LNCaP clone FGC (cell line): Measurements from ENCODE around the gene ARHGAP24.

Experiments
- DNase-seq: peaks from one replicate; pipeline ENCODE4 v3.0.0-alpha.2; 2011; ENCODE audit warnings: low read depth
- H3K4me3 ChIP-seq: 2 replicates; pipeline ENCODE4 v1.5.1; 2011; ENCODE audit warnings: mild to moderate bottlenecking, low read depth, low read length, control low read depth
- CTCF ChIP-seq: IDR thresholded peaks from 2 replicates; pipeline ENCODE4 v1.5.1; 2012; ENCODE audit warnings: mild to moderate bottlenecking; ENCODE audit not compliant: control insufficient read depth, insufficient read depth; ENCODE audit errors: extremely low read depth

ARHGAP24 gene

GRCh38 chr4:85928775-85929591 lies 454.0 kb downstream of the ARHGAP24 start:
- TF ChIP-seq CTCF, result no peak
- no peak for DNase-seq
- no peak overlapping the region for H3K4me3 ChIP-seq

- no peak overlapping the region for H3K4me3 ChIP-seq
- no peak for DNase-seq
Measured at GRCh38 chr4:85929961-85930665, 455.2 kb downstream of the ARHGAP24 start.

GRCh38 chr4:85932500-85933290 lies 457.7 kb downstream of the ARHGAP24 start:
- DNase-seq, result no peak

More at GRCh38 chr4:85929961-85930665, 455.2 kb downstream of the ARHGAP24 start:
- TF ChIP-seq CTCF, result no peak

GRCh38 chr4:85933291-85933640 lies 458.3 kb downstream of the ARHGAP24 start:
- TF ChIP-seq CTCF, result no peak
- DNase-seq, result no peak
- no peak overlapping the region for H3K4me3 ChIP-seq

More at GRCh38 chr4:85932500-85933290, 457.7 kb downstream of the ARHGAP24 start:
- no peak overlapping the region for H3K4me3 ChIP-seq
- no peak for TF ChIP-seq CTCF

- TF ChIP-seq CTCF, result no peak
- no peak for DNase-seq
- H3K4me3 ChIP-seq, result no peak overlapping the region
Measured at GRCh38 chr4:85937507-85937906, 462.6 kb downstream of the ARHGAP24 start.

GRCh38 chr4:85938062-85938461 lies 463.1 kb downstream of the ARHGAP24 start:
- DNase-seq, result no peak
- H3K4me3 ChIP-seq, result no peak overlapping the region
- TF ChIP-seq CTCF, result no peak
